HG03575 (cell line): ENCODE data around the gene CALHM6.

Experiments
- ATAC-seq: cut with Tn5 transposase; IDR thresholded peaks from one replicate; pipeline ENCODE4 v1.9.1; 2021; ENCODE audit not compliant: unreplicated experiment, insufficient number of reproducible peaks, low FRiP score; ENCODE audit errors: extremely low read depth

The CALHM6 gene

DNA sequence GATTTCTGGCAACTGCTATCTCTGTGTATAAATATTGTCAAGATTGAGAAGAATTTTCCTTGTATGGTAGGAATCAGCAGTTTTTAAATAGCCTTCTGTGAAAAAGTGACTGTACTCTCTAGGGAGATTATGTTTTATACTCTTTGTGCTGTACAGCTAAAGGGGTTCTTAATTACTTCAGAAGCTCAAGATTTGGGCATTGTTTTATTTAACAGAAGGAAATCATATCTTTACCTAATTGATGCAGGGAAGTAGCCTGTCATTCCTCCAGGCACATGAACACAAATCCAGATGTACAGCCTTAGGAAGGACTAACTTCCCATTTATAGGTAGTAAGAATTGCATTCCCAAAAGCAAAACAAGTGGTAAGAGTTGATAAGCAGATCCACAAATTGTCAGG is 51.6 kb downstream of the CALHM6 start:
- no peak for ATAC-seq
